Measurements from ENCODE around the gene VSIG10L2. TPM values are rescaled to one million over a fixed set of nuclear protein-coding genes. Genes with fewer than 3 reads are reported as not detected.

VSIG10L2 gene
- total and polyA plus RNA-seq, 8 donors: 0.03 to 0.21 (median 0.20) TPM; not detected in 5

DNA sequence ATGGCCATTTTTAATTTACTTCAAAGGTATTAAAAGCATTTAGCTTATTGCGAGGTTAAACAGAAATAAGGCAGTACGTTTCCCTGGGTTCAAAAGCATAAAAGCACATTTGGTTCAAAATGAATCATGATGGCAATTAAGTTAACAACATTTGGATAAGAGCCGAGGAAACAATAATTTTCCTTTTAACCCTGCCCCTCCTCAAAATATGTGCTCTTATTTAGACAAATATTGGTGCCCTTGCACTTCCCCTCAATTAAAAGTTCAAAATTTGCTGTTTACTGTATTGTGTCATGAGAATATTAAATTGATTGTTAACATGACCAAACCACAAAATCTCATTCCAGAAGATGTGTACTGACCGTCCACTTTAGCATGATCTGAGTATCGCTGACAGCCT, 48.7 kb downstream of the VSIG10L2 start:
- Histone ChIP-seq H3K27ac (no peak overlapping the region), H3K9me3 (no peaks in the 10 kb centered on the region), H3K27me3 (no peaks in the 10 kb centered on the region), H3K4me1 (no peaks in the 10 kb centered on the region), H3K4me3 (no peak overlapping the region), H3K36me3 (no peaks in the 10 kb centered on the region)
- ATAC-seq (no peak), DNase-seq (no peak)
- intact Hi-C loops (cut with DNase I): no loop called here
- TF ChIP-seq, protein P1, sequence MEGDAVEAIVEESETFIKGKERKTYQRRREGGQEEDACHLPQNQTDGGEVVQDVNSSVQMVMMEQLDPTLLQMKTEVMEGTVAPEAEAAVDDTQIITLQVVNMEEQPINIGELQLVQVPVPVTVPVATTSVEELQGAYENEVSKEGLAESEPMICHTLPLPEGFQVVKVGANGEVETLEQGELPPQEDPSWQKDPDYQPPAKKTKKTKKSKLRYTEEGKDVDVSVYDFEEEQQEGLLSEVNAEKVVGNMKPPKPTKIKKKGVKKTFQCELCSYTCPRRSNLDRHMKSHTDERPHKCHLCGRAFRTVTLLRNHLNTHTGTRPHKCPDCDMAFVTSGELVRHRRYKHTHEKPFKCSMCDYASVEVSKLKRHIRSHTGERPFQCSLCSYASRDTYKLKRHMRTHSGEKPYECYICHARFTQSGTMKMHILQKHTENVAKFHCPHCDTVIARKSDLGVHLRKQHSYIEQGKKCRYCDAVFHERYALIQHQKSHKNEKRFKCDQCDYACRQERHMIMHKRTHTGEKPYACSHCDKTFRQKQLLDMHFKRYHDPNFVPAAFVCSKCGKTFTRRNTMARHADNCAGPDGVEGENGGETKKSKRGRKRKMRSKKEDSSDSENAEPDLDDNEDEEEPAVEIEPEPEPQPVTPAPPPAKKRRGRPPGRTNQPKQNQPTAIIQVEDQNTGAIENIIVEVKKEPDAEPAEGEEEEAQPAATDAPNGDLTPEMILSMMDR (IDR thresholded peaks at IDR 0.05): no peak

DNA sequence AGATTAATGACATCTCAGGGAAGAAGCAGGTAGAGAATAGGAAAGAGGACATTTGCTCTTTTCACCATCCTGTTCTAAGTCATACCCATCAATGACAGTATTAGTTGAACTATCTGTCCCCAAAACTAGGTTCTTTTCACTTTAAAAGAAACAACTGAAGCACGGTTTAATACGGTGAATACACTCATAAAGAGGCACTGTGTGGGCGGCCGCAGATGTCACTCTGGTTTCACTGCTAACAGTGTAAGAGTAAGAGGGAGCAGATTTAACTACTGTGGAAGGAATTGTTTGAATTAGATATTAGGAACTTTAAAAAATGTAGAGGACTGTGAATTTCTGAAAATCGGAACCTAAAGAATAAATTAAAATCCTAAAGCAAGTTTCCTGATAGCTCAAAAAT, 49.5 kb downstream of the VSIG10L2 start:
- TF ChIP-seq, protein P1 (IDR thresholded peaks at IDR 0.05): no peak
- ATAC-seq (no peak), DNase-seq (no peak)
- H3K4me3 ChIP-seq: no peak overlapping the region
- H3K27me3 ChIP-seq: no peaks in the 10 kb centered on the region
- H3K9me3 ChIP-seq: no peaks in the 10 kb centered on the region
- no peaks in the 10 kb centered on the region for H3K36me3 ChIP-seq
- intact Hi-C loops (cut with DNase I): no loop called here
- H3K27ac ChIP-seq: no peak overlapping the region
- H3K4me1 ChIP-seq: no peaks in the 10 kb centered on the region

DNA sequence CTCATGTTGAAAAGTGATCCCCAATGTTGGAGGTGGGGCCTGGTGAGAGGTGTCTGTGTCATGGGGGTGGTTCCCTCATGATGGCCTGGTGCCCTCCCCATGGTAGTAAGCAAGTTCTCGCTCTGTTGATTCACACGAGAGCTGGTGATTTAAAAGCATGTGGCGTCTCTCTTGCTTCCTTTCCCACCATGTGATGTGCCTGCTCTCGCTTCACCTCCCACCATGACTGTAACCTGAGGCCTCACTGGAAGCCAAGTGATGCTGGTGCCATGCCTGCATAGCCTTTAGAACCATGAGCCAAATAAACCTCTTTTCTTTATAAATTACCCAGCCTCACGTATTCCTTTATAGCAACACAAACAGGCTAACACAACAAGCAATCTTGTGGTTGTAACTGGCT, 52.4 kb downstream of the VSIG10L2 start:
- no peak for ATAC-seq
- H3K9me3 ChIP-seq: no peaks in the 10 kb centered on the region
- no peak overlapping the region for H3K27ac ChIP-seq
- TF ChIP-seq, protein P1 (IDR thresholded peaks at IDR 0.05): no peak
- DNase-seq: no peak
- H3K4me1 ChIP-seq: no peaks in the 10 kb centered on the region
- H3K36me3 ChIP-seq: no peaks in the 10 kb centered on the region
- no peaks in the 10 kb centered on the region for H3K27me3 ChIP-seq
- intact Hi-C loops (cut with DNase I): no loop called here
- no peak overlapping the region for H3K4me3 ChIP-seq

- intact Hi-C loops (cut with DNase I): no loop called here
- H3K27ac ChIP-seq: no peak overlapping the region
- H3K4me3 ChIP-seq: no peak overlapping the region
- ATAC-seq (no peak), DNase-seq (no peak)
- H3K9me3 ChIP-seq: no peaks in the 10 kb centered on the region
- H3K27me3 ChIP-seq: no peaks in the 10 kb centered on the region
- TF ChIP-seq, protein P1 (IDR thresholded peaks at IDR 0.05): no peak
- no peaks in the 10 kb centered on the region for H3K36me3 ChIP-seq
- no peaks in the 10 kb centered on the region for H3K4me1 ChIP-seq
Measured at GRCh38 chr11:125999234-125999880, 53.5 kb downstream of the VSIG10L2 start.

DNA sequence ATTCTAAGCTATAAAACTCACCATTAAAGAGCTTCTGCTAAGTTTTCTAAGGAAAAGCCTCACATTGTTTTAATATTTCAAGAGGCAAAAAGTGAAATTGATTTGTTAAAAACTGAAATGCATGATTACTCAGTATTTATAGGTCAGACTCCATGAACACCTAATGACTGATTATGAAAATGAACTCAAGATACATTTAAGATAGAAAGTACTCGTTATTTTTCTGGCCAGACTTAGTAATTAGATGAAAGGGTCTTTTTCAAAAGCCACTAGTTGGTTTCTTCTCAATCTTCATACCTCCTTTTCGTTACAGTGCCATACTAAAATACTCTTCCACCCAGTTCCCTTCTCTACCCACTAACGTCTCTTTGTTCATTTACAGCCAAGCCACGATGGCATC, 56.3 kb downstream of the VSIG10L2 start:
- no peaks in the 10 kb centered on the region for H3K4me1 ChIP-seq
- no peaks in the 10 kb centered on the region for H3K36me3 ChIP-seq
- no peaks in the 10 kb centered on the region for H3K27me3 ChIP-seq
- H3K4me3 ChIP-seq: no peak overlapping the region
- ATAC-seq (no peak), DNase-seq (no peak)
- intact Hi-C loops (cut with DNase I): no loop called here
- TF ChIP-seq, protein P1 (IDR thresholded peaks at IDR 0.05): no peak
- H3K9me3 ChIP-seq: no peaks in the 10 kb centered on the region
- H3K27ac ChIP-seq: no peak overlapping the region

Other genes with a start within 250 kb of the VSIG10L2 start
- gene PATE1, start 199.8 kb upstream of the VSIG10L2 start, total RNA-seq: not detected
- gene PATE1, start 199.8 kb upstream of the VSIG10L2 start, polyA plus RNA-seq (ENCODE audit: insufficient read length in 6 of 6): not detected
- not detected for gene PATE2, start 167.2 kb upstream of the VSIG10L2 start, total RNA-seq
- under 1 TPM in 2 of 6 donors, not detected in 4; 0.07 to 0.10 TPM for gene PATE2, start 167.2 kb upstream of the VSIG10L2 start, polyA plus RNA-seq (ENCODE audit: insufficient read length in 6 of 6)
- gene PATE3, start 157.9 kb upstream of the VSIG10L2 start, total RNA-seq: not detected
- gene PATE3, start 157.9 kb upstream of the VSIG10L2 start, polyA plus RNA-seq (ENCODE audit: insufficient read length in 6 of 6): not detected
- not detected for gene PATE4, start 112.7 kb upstream of the VSIG10L2 start, total RNA-seq
- under 1 TPM in 4 of 6 donors, not detected in 2; 0.17 to 0.24 (median 0.22) TPM for gene PATE4, start 112.7 kb upstream of the VSIG10L2 start, polyA plus RNA-seq (ENCODE audit: insufficient read length in 6 of 6)
- 1 to 10 TPM; 3.4 to 4.9 TPM for gene HYLS1, start 58.4 kb upstream of the VSIG10L2 start, total RNA-seq
- 10 to 100 TPM in 4 of 6 donors, 1 to 10 TPM in 2; 8.9 to 14.4 (median 10.1) TPM for gene HYLS1, start 58.4 kb upstream of the VSIG10L2 start, polyA plus RNA-seq (ENCODE audit: insufficient read length in 6 of 6)
- gene PUS3, start 42.8 kb upstream of the VSIG10L2 start, total RNA-seq: 10 to 100 TPM in 1 of 2 donors, 1 to 10 TPM in 1; 8.7 to 12.6 TPM
- gene PUS3, start 42.8 kb upstream of the VSIG10L2 start, polyA plus RNA-seq (ENCODE audit: insufficient read length in 6 of 6): 10 to 100 TPM; 13.5 to 19.1 (median 17.1) TPM
- gene DDX25, start 41.5 kb upstream of the VSIG10L2 start, total RNA-seq: under 1 TPM in 1 of 2 donors, not detected in 1; 0.47 TPM
- 1 to 10 TPM; 1.1 to 2.5 (median 2.0) TPM for gene DDX25, start 41.5 kb upstream of the VSIG10L2 start, polyA plus RNA-seq (ENCODE audit: insufficient read length in 6 of 6)
- 10 to 100 TPM; 10.7 to 16.3 TPM for gene CDON, start 116.8 kb downstream of the VSIG10L2 start, total RNA-seq
- gene CDON, start 116.8 kb downstream of the VSIG10L2 start, polyA plus RNA-seq (ENCODE audit: insufficient read length in 6 of 6): 10 to 100 TPM in 4 of 6 donors, 1 to 10 TPM in 2; 8.6 to 13.0 (median 11.1) TPM

All from left lung (tissue), 10 donors.